Measurements from ENCODE around the gene CNTNAP5. TPM values are rescaled to one million over a fixed set of nuclear protein-coding genes. Genes with fewer than 3 reads are reported as not detected.

Gene CNTNAP5
- total and polyA plus RNA-seq, 9 of the 15 experiments (the other 6 are each of a cell fraction or from before 2014, with no cell fraction given): not detected

DNA sequence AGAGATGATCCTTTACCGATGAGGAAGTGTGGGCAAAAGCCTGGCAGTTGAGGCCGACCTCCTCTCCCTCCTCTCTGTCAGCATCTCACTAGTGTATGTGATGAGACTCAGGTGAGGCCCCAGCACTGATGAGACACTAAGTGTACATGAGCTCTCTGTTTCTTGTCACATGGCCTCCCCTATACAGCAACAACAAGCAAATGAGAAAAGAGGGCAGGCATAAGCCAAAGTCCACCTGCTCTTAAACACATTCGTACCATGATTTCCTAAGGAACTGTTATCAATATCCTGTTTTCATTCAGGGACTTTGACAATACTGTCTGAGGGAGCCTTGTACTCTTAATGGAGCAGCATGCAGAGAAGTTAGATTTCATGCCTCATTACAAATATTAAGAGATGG lies 113.0 kb downstream of the CNTNAP5 start:
- CTCF ChIA-PET (ENCODE audit: low intra/inter-chr PET ratio): no interaction called here
- DNase-seq (ENCODE audit: extremely low read depth in 1 of 4, low spot score in 3 of 4): no peak
- Histone ChIP-seq H3K4me1 (replicated peaks in 1 of 2; ENCODE audit: control insufficient read depth in 2 of 2, insufficient read depth in 2 of 2, low read length in 2 of 2) (no peaks in the 10 kb centered on the region), H4K20me1 (replicated peaks; ENCODE audit: control insufficient read depth, insufficient read depth, low read length) (no peaks in the 10 kb centered on the region), H3K36me3 (ENCODE audit: control insufficient read depth, insufficient read depth, low read length) (no peaks in the 10 kb centered on the region), H3K27me3 (ENCODE audit: control insufficient read depth in 2 of 2, insufficient read depth in 2 of 2, low read length in 2 of 2) (no peaks in the 10 kb centered on the region), H3K27ac (ENCODE audit: extremely low read depth, low read depth, low read length) (no peak overlapping the region), H3K9me3 (replicated peaks; ENCODE audit: control insufficient read depth, insufficient read depth, low read depth, low read length) (no peaks in the 10 kb centered on the region), H3K9me1 (ENCODE audit: control insufficient read depth, insufficient read depth, low read length) (no peaks in the 10 kb centered on the region), H2AFZ (ENCODE audit: low read depth, low read length) (no peak overlapping the region), H3K9ac (ENCODE audit: insufficient read depth in 1 of 2, low read depth in 2 of 2, low read length in 2 of 2) (no peak overlapping the region), H3K79me2 (ENCODE audit: control insufficient read depth, insufficient read depth, low read length) (no peaks in the 10 kb centered on the region), H3K4me2 (ENCODE audit: insufficient read depth, low read length) (no peak overlapping the region), H3K4me3 (no peak overlapping the region)
- BruUV-seq (replicated peaks): no TSS peak
- POLR2A ChIA-PET: no interaction called here
- no peak for FAIRE-seq
- TF ChIP-seq SNIP1 (IDR thresholded peaks at IDR 0.05; ENCODE audit: low read depth): no peak
- no peak for TF ChIP-seq TARDBP (IDR thresholded peaks at IDR 0.05)
- TF ChIP-seq HOXB6 (CRISPR knock-in tag; IDR thresholded peaks at IDR 0.05; ENCODE audit: borderline replicate concordance): no peak
- TF ChIP-seq ZNF431 (CRISPR knock-in tag; IDR thresholded peaks at IDR 0.05): no peak
- no peak for TF ChIP-seq PRMT5 (CRISPR knock-in tag; IDR thresholded peaks at IDR 0.05)
- TF ChIP-seq, protein P1, sequence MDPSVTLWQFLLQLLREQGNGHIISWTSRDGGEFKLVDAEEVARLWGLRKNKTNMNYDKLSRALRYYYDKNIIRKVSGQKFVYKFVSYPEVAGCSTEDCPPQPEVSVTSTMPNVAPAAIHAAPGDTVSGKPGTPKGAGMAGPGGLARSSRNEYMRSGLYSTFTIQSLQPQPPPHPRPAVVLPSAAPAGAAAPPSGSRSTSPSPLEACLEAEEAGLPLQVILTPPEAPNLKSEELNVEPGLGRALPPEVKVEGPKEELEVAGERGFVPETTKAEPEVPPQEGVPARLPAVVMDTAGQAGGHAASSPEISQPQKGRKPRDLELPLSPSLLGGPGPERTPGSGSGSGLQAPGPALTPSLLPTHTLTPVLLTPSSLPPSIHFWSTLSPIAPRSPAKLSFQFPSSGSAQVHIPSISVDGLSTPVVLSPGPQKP (CRISPR knock-in tag; IDR thresholded peaks at IDR 0.05): no peak
- TF ChIP-seq TFAM (CRISPR knock-in tag; conservative IDR thresholded peaks at IDR 0.05): no peak
- TF ChIP-seq FOS (IDR thresholded peaks at IDR 0.05; ENCODE audit: extremely low read depth, insufficient read length): no peak
- TF ChIP-seq, protein P2, sequence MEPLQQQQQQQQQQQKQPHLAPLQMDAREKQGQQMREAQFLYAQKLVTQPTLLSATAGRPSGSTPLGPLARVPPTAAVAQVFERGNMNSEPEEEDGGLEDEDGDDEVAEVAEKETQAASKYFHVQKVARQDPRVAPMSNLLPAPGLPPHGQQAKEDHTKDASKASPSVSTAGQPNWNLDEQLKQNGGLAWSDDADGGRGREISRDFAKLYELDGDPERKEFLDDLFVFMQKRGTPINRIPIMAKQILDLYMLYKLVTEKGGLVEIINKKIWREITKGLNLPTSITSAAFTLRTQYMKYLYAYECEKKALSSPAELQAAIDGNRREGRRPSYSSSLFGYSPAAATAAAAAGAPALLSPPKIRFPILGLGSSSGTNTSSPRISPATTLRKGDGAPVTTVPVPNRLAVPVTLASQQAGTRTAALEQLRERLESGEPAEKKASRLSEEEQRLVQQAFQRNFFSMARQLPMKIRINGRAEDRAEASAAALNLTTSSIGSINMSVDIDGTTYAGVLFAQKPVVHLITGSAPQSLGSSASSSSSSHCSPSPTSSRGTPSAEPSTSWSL (CRISPR knock-in tag; IDR thresholded peaks at IDR 0.05; ENCODE audit: borderline replicate concordance): no peak
- no peak for TF ChIP-seq KDM2B (CRISPR knock-in tag; IDR thresholded peaks at IDR 0.05)
- no peak for TF ChIP-seq EWSR1 (IDR thresholded peaks at IDR 0.05; ENCODE audit: borderline replicate concordance, low read depth, partially characterized antibody)
- no peak for TF ChIP-seq ZNF12 (CRISPR knock-in tag; IDR thresholded peaks at IDR 0.05)
- TF ChIP-seq ILK (tag; IDR thresholded peaks at IDR 0.05; ENCODE audit: borderline replicate concordance, low read depth): no peak
- no peak for TF ChIP-seq POLR2AphosphoS2 (IDR thresholded peaks at IDR 0.05; ENCODE audit: low read length)
- no peak for TF ChIP-seq NFIC (IDR thresholded peaks at IDR 0.05)
- TF ChIP-seq ZNF239 (CRISPR knock-in tag; IDR thresholded peaks at IDR 0.05): no peak
- TF ChIP-seq, protein P3, sequence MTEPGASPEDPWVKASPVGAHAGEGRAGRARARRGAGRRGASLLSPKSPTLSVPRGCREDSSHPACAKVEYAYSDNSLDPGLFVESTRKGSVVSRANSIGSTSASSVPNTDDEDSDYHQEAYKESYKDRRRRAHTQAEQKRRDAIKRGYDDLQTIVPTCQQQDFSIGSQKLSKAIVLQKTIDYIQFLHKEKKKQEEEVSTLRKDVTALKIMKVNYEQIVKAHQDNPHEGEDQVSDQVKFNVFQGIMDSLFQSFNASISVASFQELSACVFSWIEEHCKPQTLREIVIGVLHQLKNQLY (CRISPR knock-in tag; conservative IDR thresholded peaks at IDR 0.05): no peak
- TF ChIP-seq SMARCB1 (IDR thresholded peaks at IDR 0.05; ENCODE audit: insufficient read length, low read depth): no peak
- TF ChIP-seq, protein P4, sequence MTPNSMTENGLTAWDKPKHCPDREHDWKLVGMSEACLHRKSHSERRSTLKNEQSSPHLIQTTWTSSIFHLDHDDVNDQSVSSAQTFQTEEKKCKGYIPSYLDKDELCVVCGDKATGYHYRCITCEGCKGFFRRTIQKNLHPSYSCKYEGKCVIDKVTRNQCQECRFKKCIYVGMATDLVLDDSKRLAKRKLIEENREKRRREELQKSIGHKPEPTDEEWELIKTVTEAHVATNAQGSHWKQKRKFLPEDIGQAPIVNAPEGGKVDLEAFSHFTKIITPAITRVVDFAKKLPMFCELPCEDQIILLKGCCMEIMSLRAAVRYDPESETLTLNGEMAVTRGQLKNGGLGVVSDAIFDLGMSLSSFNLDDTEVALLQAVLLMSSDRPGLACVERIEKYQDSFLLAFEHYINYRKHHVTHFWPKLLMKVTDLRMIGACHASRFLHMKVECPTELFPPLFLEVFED (CRISPR knock-in tag; conservative IDR thresholded peaks at IDR 0.05): no peak
- no peak for TF ChIP-seq ZKSCAN3 (CRISPR knock-in tag; IDR thresholded peaks at IDR 0.05)
- no peak for ATAC-seq
- 0% methylated on average over 2 of the region's 3 CpGs for WGBS (ENCODE audit: insufficient coverage, low coverage, missing lambda C conversion rate)
- in situ Hi-C loops (cut with MboI) (no loop called here), intact Hi-C loops (cut with micrococcal nuclease) (no loop called here)

Data from K562 (cell line).